ENCODE data around the gene GKN1.

DNA sequence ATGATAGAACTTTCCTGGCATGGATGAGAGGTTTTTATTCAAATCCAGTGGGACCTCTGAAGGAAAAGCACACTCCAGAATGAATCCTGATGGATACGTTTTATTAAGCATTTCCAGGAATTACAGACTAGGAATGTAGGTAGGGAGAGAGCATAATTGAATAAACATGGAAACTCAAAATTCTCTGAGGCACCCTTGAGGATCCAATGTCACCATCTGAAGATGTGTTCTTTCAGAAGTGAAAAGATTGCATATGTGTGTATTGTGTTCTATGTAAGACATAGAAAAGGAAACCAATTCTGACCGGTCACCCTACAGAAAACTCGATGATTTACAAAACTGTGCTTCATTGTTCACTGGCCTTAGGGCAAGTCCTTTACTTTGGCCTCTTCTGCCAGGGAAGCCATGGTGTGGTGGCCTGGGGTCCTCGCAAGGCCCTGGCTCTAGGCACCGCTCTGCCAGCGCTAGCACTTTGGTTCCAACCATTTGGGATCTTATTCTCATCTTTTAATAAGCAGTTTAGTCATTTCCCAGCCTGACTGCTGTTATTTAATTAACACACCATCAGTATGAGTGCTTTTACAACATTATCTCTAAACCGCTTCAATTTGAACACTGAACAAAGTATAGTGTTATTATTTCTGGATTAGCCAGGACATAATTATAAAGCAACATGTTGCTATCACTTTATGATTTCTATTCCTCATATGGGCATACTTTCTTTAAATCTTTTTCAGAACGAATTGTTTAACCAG, 4.5 kb upstream of the GKN1 start:
- TF ChIP-seq CTCF (IDR thresholded peaks at IDR 0.05) (no peak), RELA (CRISPR knock-in tag; IDR thresholded peaks at IDR 0.05; ENCODE audit: borderline replicate concordance) (no peak), SP1 (CRISPR knock-in tag; conservative IDR thresholded peaks at IDR 0.05) (no peak), ZNF121 (CRISPR knock-in tag; IDR thresholded peaks at IDR 0.05) (no peak), GABPB1 (CRISPR knock-in tag; IDR thresholded peaks at IDR 0.05) (no peak), ESRRA (CRISPR knock-in tag; IDR thresholded peaks at IDR 0.05; ENCODE audit: borderline replicate concordance) (no peak), STAT6 (CRISPR knock-in tag; conservative IDR thresholded peaks at IDR 0.05; ENCODE audit: low read depth) (no peak), JUN (CRISPR knock-in tag; IDR thresholded peaks at IDR 0.05) (no peak), ETV6 (CRISPR knock-in tag; IDR thresholded peaks at IDR 0.05) (no peak), CREB1 (CRISPR knock-in tag; IDR thresholded peaks at IDR 0.05) (no peak)
- TF ChIP-seq, protein P1, sequence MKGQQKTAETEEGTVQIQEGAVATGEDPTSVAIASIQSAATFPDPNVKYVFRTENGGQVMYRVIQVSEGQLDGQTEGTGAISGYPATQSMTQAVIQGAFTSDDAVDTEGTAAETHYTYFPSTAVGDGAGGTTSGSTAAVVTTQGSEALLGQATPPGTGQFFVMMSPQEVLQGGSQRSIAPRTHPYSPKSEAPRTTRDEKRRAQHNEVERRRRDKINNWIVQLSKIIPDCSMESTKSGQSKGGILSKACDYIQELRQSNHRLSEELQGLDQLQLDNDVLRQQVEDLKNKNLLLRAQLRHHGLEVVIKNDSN (CRISPR knock-in tag; IDR thresholded peaks at IDR 0.05) = no peak
- TF ChIP-seq, protein P2, sequence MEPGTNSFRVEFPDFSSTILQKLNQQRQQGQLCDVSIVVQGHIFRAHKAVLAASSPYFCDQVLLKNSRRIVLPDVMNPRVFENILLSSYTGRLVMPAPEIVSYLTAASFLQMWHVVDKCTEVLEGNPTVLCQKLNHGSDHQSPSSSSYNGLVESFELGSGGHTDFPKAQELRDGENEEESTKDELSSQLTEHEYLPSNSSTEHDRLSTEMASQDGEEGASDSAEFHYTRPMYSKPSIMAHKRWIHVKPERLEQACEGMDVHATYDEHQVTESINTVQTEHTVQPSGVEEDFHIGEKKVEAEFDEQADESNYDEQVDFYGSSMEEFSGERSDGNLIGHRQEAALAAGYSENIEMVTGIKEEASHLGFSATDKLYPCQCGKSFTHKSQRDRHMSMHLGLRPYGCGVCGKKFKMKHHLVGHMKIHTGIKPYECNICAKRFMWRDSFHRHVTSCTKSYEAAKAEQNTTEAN (CRISPR knock-in tag; IDR thresholded peaks at IDR 0.05) = no peak
- TF ChIP-seq, protein P3, sequence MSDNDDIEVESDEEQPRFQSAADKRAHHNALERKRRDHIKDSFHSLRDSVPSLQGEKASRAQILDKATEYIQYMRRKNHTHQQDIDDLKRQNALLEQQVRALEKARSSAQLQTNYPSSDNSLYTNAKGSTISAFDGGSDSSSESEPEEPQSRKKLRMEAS (CRISPR knock-in tag; IDR thresholded peaks at IDR 0.05) = no peak
- TF ChIP-seq, protein P4, sequence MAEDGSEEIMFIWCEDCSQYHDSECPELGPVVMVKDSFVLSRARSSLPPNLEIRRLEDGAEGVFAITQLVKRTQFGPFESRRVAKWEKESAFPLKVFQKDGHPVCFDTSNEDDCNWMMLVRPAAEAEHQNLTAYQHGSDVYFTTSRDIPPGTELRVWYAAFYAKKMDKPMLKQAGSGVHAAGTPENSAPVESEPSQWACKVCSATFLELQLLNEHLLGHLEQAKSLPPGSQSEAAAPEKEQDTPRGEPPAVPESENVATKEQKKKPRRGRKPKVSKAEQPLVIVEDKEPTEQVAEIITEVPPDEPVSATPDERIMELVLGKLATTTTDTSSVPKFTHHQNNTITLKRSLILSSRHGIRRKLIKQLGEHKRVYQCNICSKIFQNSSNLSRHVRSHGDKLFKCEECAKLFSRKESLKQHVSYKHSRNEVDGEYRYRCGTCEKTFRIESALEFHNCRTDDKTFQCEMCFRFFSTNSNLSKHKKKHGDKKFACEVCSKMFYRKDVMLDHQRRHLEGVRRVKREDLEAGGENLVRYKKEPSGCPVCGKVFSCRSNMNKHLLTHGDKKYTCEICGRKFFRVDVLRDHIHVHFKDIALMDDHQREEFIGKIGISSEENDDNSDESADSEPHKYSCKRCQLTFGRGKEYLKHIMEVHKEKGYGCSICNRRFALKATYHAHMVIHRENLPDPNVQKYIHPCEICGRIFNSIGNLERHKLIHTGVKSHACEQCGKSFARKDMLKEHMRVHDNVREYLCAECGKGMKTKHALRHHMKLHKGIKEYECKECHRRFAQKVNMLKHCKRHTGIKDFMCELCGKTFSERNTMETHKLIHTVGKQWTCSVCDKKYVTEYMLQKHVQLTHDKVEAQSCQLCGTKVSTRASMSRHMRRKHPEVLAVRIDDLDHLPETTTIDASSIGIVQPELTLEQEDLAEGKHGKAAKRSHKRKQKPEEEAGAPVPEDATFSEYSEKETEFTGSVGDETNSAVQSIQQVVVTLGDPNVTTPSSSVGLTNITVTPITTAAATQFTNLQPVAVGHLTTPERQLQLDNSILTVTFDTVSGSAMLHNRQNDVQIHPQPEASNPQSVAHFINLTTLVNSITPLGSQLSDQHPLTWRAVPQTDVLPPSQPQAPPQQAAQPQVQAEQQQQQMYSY (CRISPR knock-in tag; IDR thresholded peaks at IDR 0.05) = no peak
